ENCODE data around the gene FAM241B. TPM values are rescaled to one million over a fixed set of nuclear protein-coding genes. Genes with fewer than 3 reads are reported as not detected.

The FAM241B gene
- total RNA-seq, 6 experiments from 2014 or later, result 0.20 to 0.43 (median 0.30) TPM; not detected in 2

GRCh38 chr10:69643779-69644657 is 14.0 kb downstream of the FAM241B start:
- peaks cover 38% of the 10 kb centered on the region for H3K27me3 Mint-ChIP-seq (ENCODE audit: insufficient read depth)
- H3K4me3 Mint-ChIP-seq, result no peak overlapping the region
- H3K27ac Mint-ChIP-seq, result no peak overlapping the region
- no peaks in the 10 kb centered on the region for H3K9me3 Mint-ChIP-seq
- no peaks in the 10 kb centered on the region for H3K36me3 Mint-ChIP-seq (ENCODE audit: low read depth)
- DNase-seq, result no peak
- no peaks in the 10 kb centered on the region; the same call in none of the 2 replicates for H3K4me1 Mint-ChIP-seq (ENCODE audit: low read depth)
- TF ChIP-seq CTCF (IDR thresholded peaks at IDR 0.05), result no peak

- Mint-ChIP-seq H3K9me3 (no peaks in the 10 kb centered on the region), H3K27me3 (ENCODE audit: insufficient read depth) (peaks cover 36% of the 10 kb centered on the region), H3K4me1 (ENCODE audit: low read depth) (no peaks in the 10 kb centered on the region; the same call in none of the 2 replicates), H3K27ac (no peak overlapping the region), H3K4me3 (no peak overlapping the region), H3K36me3 (ENCODE audit: low read depth) (no peaks in the 10 kb centered on the region)
- peak; percentile 53 for DNase-seq
- TF ChIP-seq CTCF (IDR thresholded peaks at IDR 0.05), result peak; percentile 96
These were observed 14.7 kb downstream of the FAM241B start for GRCh38 chr10:69644658-69645295.

- H3K4me3 Mint-ChIP-seq, result no peak overlapping the region
- TF ChIP-seq CTCF (IDR thresholded peaks at IDR 0.05), result no peak
- H3K9me3 Mint-ChIP-seq, result no peaks in the 10 kb centered on the region
- H3K4me1 Mint-ChIP-seq (ENCODE audit: low read depth), result no peaks in the 10 kb centered on the region; the same call in none of the 2 replicates
- H3K27me3 Mint-ChIP-seq (ENCODE audit: insufficient read depth), result peaks cover 44% of the 10 kb centered on the region
- H3K27ac Mint-ChIP-seq, result no peak overlapping the region
- no peak for DNase-seq
- H3K36me3 Mint-ChIP-seq (ENCODE audit: low read depth), result no peaks in the 10 kb centered on the region
These were observed 15.5 kb downstream of the FAM241B start for GRCh38 chr10:69645296-69646184.

- no peaks in the 10 kb centered on the region for H3K36me3 Mint-ChIP-seq (ENCODE audit: low read depth)
- no peak for DNase-seq
- no peak overlapping the region for H3K4me3 Mint-ChIP-seq
- H3K27me3 Mint-ChIP-seq (ENCODE audit: insufficient read depth), result peaks cover 44% of the 10 kb centered on the region
- no peaks in the 10 kb centered on the region; the same call in none of the 2 replicates for H3K4me1 Mint-ChIP-seq (ENCODE audit: low read depth)
- no peaks in the 10 kb centered on the region for H3K9me3 Mint-ChIP-seq
- TF ChIP-seq CTCF (IDR thresholded peaks at IDR 0.05), result no peak
- H3K27ac Mint-ChIP-seq, result no peak overlapping the region
These were observed 16.4 kb downstream of the FAM241B start for GRCh38 chr10:69646185-69647060.
